Esophagus muscularis mucosa (tissue), 3 donors: ENCODE measurements around the gene PEX26.

Experiments used
- EP300 ChIP-seq: sonication (generic); formaldehyde crosslinking; IDR thresholded peaks from one replicate; pipeline ENCODE4 v1.6.1; 2017; ENCODE audit warnings: antibody characterized with exemption
- TF ChIP-seq, protein P1 (sequence below), 3 experiments: fragments of 200-600 bp in 2 of 3; fragments of 450-650 bp in 1 of 3; sonication (generic) in 2 of 3; IDR thresholded peaks; one replicate each; pipeline ENCODE4 v1.5.1; 2017 to 2019; ENCODE audit warnings: antibody characterized with exemption in 3 of 3, mild to moderate bottlenecking in 2 of 3, moderate library complexity in 1 of 3

DNA sequence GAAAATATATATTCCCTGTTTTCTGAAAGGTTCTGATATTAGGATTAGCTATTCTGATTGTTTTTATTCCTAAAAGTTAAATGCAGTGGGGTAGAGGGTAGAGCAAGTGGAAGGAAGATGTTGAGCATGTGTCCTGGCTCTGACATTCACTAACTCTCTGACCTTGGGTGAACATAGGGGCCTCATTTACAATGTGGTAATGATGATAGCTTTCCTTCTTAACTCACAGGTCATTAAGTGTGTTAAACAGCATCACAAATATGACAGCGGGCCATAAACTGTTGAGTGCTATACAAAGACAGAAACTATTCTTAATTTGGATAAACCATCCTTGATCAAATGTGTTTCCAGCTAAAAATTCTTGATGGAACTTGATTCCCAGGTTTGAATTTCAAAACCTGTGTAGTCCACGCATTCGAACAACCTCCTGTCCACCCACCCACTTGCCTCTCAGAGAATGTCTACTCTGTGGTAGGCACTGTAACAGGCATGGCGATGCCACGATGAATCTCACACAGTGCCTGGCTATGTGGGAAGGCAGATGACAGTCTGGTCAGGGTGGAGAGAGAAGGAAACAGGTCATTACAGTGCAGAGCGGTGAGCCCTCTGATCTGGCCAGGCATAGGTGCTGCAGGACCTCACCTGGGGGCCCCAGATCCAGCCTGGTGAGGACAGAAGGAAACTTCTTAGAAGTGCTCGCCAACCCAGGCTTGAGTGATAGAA is 19.3 kb upstream of the PEX26 start:
- TF ChIP-seq, protein P1, sequence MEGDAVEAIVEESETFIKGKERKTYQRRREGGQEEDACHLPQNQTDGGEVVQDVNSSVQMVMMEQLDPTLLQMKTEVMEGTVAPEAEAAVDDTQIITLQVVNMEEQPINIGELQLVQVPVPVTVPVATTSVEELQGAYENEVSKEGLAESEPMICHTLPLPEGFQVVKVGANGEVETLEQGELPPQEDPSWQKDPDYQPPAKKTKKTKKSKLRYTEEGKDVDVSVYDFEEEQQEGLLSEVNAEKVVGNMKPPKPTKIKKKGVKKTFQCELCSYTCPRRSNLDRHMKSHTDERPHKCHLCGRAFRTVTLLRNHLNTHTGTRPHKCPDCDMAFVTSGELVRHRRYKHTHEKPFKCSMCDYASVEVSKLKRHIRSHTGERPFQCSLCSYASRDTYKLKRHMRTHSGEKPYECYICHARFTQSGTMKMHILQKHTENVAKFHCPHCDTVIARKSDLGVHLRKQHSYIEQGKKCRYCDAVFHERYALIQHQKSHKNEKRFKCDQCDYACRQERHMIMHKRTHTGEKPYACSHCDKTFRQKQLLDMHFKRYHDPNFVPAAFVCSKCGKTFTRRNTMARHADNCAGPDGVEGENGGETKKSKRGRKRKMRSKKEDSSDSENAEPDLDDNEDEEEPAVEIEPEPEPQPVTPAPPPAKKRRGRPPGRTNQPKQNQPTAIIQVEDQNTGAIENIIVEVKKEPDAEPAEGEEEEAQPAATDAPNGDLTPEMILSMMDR (IDR thresholded peaks at IDR 0.05): no peak
- no peak for TF ChIP-seq EP300
